K562 (cell line): ENCODE results near the gene AHI1. TPM values are rescaled to one million over a fixed set of nuclear protein-coding genes. Genes with fewer than 3 reads are reported as not detected.
A peak's percentile ranks its signal among the peaks of the same experiment; 100 is the strongest.

ENCODE experiments used
- ARNT ChIP-seq, 2 experiments: fragments of 450-650 bp; IDR thresholded peaks; 2 replicates each; pipeline ENCODE4 v1.6.1; 2016; ENCODE audit warnings: mild to moderate bottlenecking in 1 of 2
- COPS2 ChIP-seq: fragments of 450-650 bp; conservative IDR thresholded peaks from 2 replicates; pipeline ENCODE4 v1.6.1; 2016; ENCODE audit warnings: mild to moderate bottlenecking, moderate library complexity
- CTBP1 ChIP-seq: fragments of 450-650 bp; IDR thresholded peaks from 2 replicates; pipeline ENCODE4 v1.6.1; 2016; ENCODE audit warnings: borderline replicate concordance
- DMBX1 ChIP-seq: fragments of 250-450 bp; sonication (Bioruptor Pico); IDR thresholded peaks from 2 replicates; pipeline ENCODE4 v1.8.0; 2022; ENCODE audit warnings: inconsistent platforms, mild to moderate bottlenecking, moderate library complexity, borderline replicate concordance
- ELF4 ChIP-seq: fragments of 450-650 bp; formaldehyde crosslinking; IDR thresholded peaks from 2 replicates; pipeline ENCODE4 v1.4.0; 2022; ENCODE audit warnings: missing genetic modification characterization
- GABPA ChIP-seq: fragments of 200-800 bp; sonication (Bioruptor generic); conservative IDR thresholded peaks from 2 replicates; pipeline ENCODE4 v1.6.1; 2016; ENCODE audit warnings: low read depth, missing genetic modification characterization, missing compliant biosample characterization
- IFI16 ChIP-seq: fragments of 250-450 bp; sonication (Bioruptor Pico); IDR thresholded peaks from 2 replicates; pipeline ENCODE4 v2.1.2; 2022; ENCODE audit warnings: mild to moderate bottlenecking, inconsistent platforms
- NFIC ChIP-seq: fragments of 450-650 bp; IDR thresholded peaks from 2 replicates; pipeline ENCODE4 v1.6.1; 2017; ENCODE audit warnings: mild to moderate bottlenecking, inconsistent platforms
- POLR2H ChIP-seq: IDR thresholded peaks from 2 replicates; pipeline ENCODE4 v1.6.1; 2016; ENCODE audit warnings: missing genetic modification characterization, low read depth, mild to moderate bottlenecking, control low read depth, missing compliant biosample characterization, moderate library complexity
- PYGO2 ChIP-seq: fragments of 450-650 bp; IDR thresholded peaks from 2 replicates; pipeline ENCODE4 v1.6.1; 2016; ENCODE audit warnings: mild to moderate bottlenecking, missing genetic modification characterization, moderate library complexity, missing compliant biosample characterization
- RBM17 ChIP-seq: fragments of 200-400 bp; formaldehyde crosslinking; IDR thresholded peaks from 2 replicates; pipeline ENCODE4 v1.6.1; 2017; ENCODE audit warnings: low read depth, mild to moderate bottlenecking, low read length, borderline replicate concordance
- RCOR1 ChIP-seq, 2 experiments: IDR thresholded peaks; 2 replicates each; pipeline ENCODE4 v1.6.1; 2012; ENCODE audit warnings: low read depth in 2 of 2, low read length in 2 of 2, borderline replicate concordance in 1 of 2, improper control_type of control experiment in 1 of 2
- THRAP3 ChIP-seq: fragments of 450-650 bp; IDR thresholded peaks from 2 replicates; pipeline ENCODE4 v1.6.1; 2016; ENCODE audit warnings: mild to moderate bottlenecking, inconsistent platforms, borderline replicate concordance
- ZNF57 ChIP-seq: fragments of 450-650 bp; formaldehyde crosslinking; IDR thresholded peaks from 2 replicates; pipeline ENCODE4 v1.4.0; 2020; ENCODE audit warnings: mild to moderate bottlenecking, moderate library complexity
- ZNF695 ChIP-seq: fragments of 450-650 bp; formaldehyde crosslinking; IDR thresholded peaks from 2 replicates; pipeline ENCODE4 v1.4.0; 2020; ENCODE audit warnings: mild to moderate bottlenecking, moderate library complexity
- polyA plus RNA-seq, 8 experiments: library from polyadenylated mRNA; depleted of rRNA in 4 of 8; stranded (reverse) in 5 of 8; unstranded in 3 of 8; fragments of >200 nt; fragmentation: Nextera tagmentation in 2 of 8; fragmentation: Illumina TruSeq in 1 of 8; extraction: Ambion mirVana in 2 of 8; extraction: Trizol in 1 of 8; gene quantifications; 2 replicates each; pipeline versions ENCODE4 v1.2.1 to v1.2.3, GENCODE V29; 2011 to 2014; ENCODE audit warnings: inconsistent platforms in 1 of 8, missing spikeins in 1 of 8
- total RNA-seq, 7 experiments: library from RNA; depleted of rRNA in 6 of 7; stranded (reverse); fragments of >200 nt in 6 of 7; fragmentation: Illumina TruSeq in 2 of 7; extraction: Trizol in 2 of 7; gene quantifications; 2 replicates each; pipeline versions ENCODE4 v1.2.1 to v1.2.3, GENCODE V29; 2011 to 2021; ENCODE audit warnings: low replicate concordance in 1 of 7
- TF ChIP-seq, protein P1 (sequence below): sonication (generic); formaldehyde crosslinking; IDR thresholded peaks from 2 replicates; pipeline ENCODE4 v1.8.0; 2022; ENCODE audit warnings: mild to moderate bottlenecking, low read depth, missing genetic modification reagents
- TF ChIP-seq, protein P2 (sequence below): fragments of 450-650 bp; formaldehyde crosslinking; IDR thresholded peaks from 2 replicates; pipeline ENCODE4 v1.4.0; 2022; ENCODE audit warnings: mild to moderate bottlenecking, moderate library complexity
- TF ChIP-seq, protein P3 (sequence below): fragments of 450-650 bp; formaldehyde crosslinking; IDR thresholded peaks from 2 replicates; pipeline ENCODE4 v1.4.0; 2020; ENCODE audit warnings: mild to moderate bottlenecking, moderate library complexity
- TF ChIP-seq, protein P4 (sequence below), 2 experiments: IDR thresholded peaks in 1 of 2; conservative IDR thresholded peaks in 1 of 2; 2 replicates each; pipeline ENCODE4 v1.6.1; 2016; ENCODE audit warnings: low read depth in 2 of 2, mild to moderate bottlenecking in 1 of 2, missing compliant biosample characterization in 1 of 2, missing genetic modification characterization in 1 of 2, moderate library complexity in 1 of 2
- TF ChIP-seq, protein P5 (sequence below): fragments of 450-650 bp; formaldehyde crosslinking; IDR thresholded peaks from 2 replicates; pipeline ENCODE4 v1.4.0; 2020; ENCODE audit warnings: mild to moderate bottlenecking, mixed read lengths

Gene AHI1
- total and polyA plus RNA-seq, 9 of the 15 experiments (the other 6 are each of a cell fraction or from before 2014, with no cell fraction given) = 24.7 to 54.9 (median 32.2) TPM

DNA sequence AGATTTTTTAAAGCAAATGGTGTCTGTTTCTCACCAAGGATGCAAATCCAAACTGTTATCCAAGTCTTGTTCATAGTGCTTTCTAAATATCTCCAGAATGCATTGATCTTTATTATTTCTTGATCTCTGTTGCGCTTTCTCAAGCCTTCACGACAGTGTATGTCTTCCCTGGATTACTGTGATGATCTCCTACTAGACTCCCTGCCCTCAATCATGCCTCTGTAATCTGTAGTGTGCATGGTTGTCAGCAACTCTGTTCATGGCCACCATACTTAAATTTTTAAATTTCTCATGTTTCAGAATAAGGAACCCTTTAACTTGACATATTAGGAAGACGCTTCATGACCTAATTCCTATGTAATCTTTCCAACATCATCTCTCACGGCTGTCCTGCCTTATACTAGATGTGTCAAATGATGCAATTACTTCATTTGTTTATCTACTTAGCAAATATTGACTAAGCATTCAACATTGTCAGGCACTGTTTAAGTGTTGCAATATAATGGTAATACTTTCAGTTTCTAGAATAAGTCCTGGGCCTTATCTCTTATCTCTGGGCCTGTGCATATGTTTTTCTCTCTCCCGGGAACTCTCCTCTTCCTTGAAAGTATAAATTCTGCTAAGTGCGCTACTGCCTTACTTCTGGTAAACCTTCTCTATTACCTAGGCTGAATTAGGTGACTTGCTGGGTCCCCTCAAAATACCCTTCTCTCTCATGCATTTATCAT is 25.6 kb upstream of the AHI1 start (continued):
- TF ChIP-seq, protein P1, sequence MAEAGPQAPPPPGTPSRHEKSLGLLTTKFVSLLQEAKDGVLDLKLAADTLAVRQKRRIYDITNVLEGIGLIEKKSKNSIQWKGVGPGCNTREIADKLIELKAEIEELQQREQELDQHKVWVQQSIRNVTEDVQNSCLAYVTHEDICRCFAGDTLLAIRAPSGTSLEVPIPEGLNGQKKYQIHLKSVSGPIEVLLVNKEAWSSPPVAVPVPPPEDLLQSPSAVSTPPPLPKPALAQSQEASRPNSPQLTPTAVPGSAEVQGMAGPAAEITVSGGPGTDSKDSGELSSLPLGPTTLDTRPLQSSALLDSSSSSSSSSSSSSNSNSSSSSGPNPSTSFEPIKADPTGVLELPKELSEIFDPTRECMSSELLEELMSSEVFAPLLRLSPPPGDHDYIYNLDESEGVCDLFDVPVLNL (CRISPR knock-in tag) = no peak
- TF ChIP-seq, protein P2, sequence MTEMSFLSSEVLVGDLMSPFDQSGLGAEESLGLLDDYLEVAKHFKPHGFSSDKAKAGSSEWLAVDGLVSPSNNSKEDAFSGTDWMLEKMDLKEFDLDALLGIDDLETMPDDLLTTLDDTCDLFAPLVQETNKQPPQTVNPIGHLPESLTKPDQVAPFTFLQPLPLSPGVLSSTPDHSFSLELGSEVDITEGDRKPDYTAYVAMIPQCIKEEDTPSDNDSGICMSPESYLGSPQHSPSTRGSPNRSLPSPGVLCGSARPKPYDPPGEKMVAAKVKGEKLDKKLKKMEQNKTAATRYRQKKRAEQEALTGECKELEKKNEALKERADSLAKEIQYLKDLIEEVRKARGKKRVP (CRISPR knock-in tag) = peak; percentile 96
- TF ChIP-seq RBM17 = no peak
- TF ChIP-seq COPS2 = no peak
- TF ChIP-seq, protein P3, sequence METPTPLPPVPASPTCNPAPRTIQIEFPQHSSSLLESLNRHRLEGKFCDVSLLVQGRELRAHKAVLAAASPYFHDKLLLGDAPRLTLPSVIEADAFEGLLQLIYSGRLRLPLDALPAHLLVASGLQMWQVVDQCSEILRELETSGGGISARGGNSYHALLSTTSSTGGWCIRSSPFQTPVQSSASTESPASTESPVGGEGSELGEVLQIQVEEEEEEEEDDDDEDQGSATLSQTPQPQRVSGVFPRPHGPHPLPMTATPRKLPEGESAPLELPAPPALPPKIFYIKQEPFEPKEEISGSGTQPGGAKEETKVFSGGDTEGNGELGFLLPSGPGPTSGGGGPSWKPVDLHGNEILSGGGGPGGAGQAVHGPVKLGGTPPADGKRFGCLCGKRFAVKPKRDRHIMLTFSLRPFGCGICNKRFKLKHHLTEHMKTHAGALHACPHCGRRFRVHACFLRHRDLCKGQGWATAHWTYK = no peak; the same call in 1 of the 2 replicates
- TF ChIP-seq ELF4 (CRISPR knock-in tag) = no peak
- TF ChIP-seq DMBX1 (CRISPR knock-in tag) = no peak
- TF ChIP-seq POLR2H (tag) = peak; percentile 79
- TF ChIP-seq NFIC = no peak
- no peak for TF ChIP-seq ZNF57
- TF ChIP-seq THRAP3 = no peak
- peak; percentile 40; the same call in 1 of the 2 replicates for TF ChIP-seq GABPA (tag)
- TF ChIP-seq RCOR1 (IDR thresholded peaks at IDR 0.05; ENCODE audit: borderline replicate concordance in 1 of 2, low read depth in 2 of 2, low read length in 2 of 2) = peak in 1 of 2 experiments; percentile 74; a peak in 1 of 4 replicates
- TF ChIP-seq ARNT (IDR thresholded peaks at IDR 0.05) = no peak; a peak in 2 of 4 replicates
- TF ChIP-seq, protein P4, sequence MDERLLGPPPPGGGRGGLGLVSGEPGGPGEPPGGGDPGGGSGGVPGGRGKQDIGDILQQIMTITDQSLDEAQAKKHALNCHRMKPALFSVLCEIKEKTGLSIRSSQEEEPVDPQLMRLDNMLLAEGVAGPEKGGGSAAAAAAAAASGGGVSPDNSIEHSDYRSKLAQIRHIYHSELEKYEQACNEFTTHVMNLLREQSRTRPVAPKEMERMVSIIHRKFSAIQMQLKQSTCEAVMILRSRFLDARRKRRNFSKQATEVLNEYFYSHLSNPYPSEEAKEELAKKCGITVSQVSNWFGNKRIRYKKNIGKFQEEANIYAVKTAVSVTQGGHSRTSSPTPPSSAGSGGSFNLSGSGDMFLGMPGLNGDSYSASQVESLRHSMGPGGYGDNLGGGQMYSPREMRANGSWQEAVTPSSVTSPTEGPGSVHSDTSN (CRISPR knock-in tag; IDR thresholded peaks at IDR 0.05; ENCODE audit: low read depth) = no peak
- TF ChIP-seq, protein P4 (tag; conservative IDR thresholded peaks at IDR 0.05; ENCODE audit: low read depth) = peak; percentile 80
- TF ChIP-seq, protein P5, sequence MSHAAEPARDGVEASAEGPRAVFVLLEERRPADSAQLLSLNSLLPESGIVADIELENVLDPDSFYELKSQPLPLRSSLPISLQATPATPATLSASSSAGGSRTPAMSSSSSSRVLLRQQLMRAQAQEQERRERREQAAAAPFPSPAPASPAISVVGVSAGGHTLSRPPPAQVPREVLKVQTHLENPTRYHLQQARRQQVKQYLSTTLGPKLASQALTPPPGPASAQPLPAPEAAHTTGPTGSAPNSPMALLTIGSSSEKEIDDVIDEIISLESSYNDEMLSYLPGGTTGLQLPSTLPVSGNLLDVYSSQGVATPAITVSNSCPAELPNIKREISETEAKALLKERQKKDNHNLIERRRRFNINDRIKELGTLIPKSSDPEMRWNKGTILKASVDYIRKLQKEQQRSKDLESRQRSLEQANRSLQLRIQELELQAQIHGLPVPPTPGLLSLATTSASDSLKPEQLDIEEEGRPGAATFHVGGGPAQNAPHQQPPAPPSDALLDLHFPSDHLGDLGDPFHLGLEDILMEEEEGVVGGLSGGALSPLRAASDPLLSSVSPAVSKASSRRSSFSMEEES = no peak
- TF ChIP-seq IFI16 (CRISPR knock-in tag) = no peak
- 0 out of 2 replicates have a peak, but pooled peaks have one; percentile 28 for TF ChIP-seq PYGO2 (tag)
- TF ChIP-seq ZNF695 (CRISPR knock-in tag) = no peak
- TF ChIP-seq CTBP1 = peak; percentile 81
